ENCODE data around the gene RHNO1.

- TF ChIP-seq POLR2AphosphoS5 (IDR thresholded peaks at IDR 0.05) (no peak), EP300 (IDR thresholded peaks at IDR 0.05) (no peak), CTCF (IDR thresholded peaks at IDR 0.05) (peak in 5 of 7 experiments; percentile 42 to 76 (median 66)), POLR2A (IDR thresholded peaks at IDR 0.05) (no peak)
Observed at GRCh38 chr12:2853626-2854025, 23.4 kb upstream of the RHNO1 start.
